Esophagus squamous epithelium (tissue), 5 donors: ENCODE results near the gene MAP1A. TPM values are rescaled to one million over a fixed set of nuclear protein-coding genes. Genes with fewer than 3 reads are reported as not detected.

ENCODE experiments used
- DNase-seq: peaks from one replicate; lab custom pipeline; 2025; lab: John Stamatoyannopoulos, UW
- H3K27ac ChIP-seq, 4 donors: fragments of 200-600 bp; sonication (generic); one replicate each; pipeline ENCODE4 v1.5.1; 2016 to 2019; ENCODE audit warnings: mild to moderate bottlenecking in 1 of 4
- H3K27me3 ChIP-seq, 4 donors: fragments of 200-600 bp; sonication (generic); 1 replicate in 3 of 4; 2 replicates in 1 of 4; pipeline versions ENCODE4 v1.5.1 to v1.6.0; 2017 to 2021; ENCODE audit warnings: antibody characterized with exemption in 1 of 4
- H3K36me3 ChIP-seq, 3 donors: fragments of 200-600 bp; sonication (generic); one replicate each; pipeline ENCODE4 v1.5.1; 2016 to 2019
- H3K4me1 ChIP-seq, 3 donors: fragments of 200-600 bp; sonication (generic); one replicate each; pipeline ENCODE4 v1.5.1; 2017 to 2019
- H3K4me3 ChIP-seq, 4 donors: fragments of 200-600 bp; sonication (generic); 1 replicate in 3 of 4; 2 replicates in 1 of 4; pipeline ENCODE4 v1.5.1; 2016 to 2019; ENCODE audit warnings: mild to moderate bottlenecking in 2 of 4, moderate library complexity in 1 of 4
- H3K9me3 ChIP-seq, 3 donors: fragments of 200-600 bp; sonication (generic); one replicate each; pipeline ENCODE4 v1.5.1; 2016 to 2019
- POLR2A ChIP-seq, 4 donors: fragments of 450-650 bp; IDR thresholded peaks; one replicate each; pipeline ENCODE4 v1.6.1; 2017; ENCODE audit warnings: antibody characterized with exemption in 4 of 4, mild to moderate bottlenecking in 4 of 4, moderate library complexity in 3 of 4
- WGBS, 2 donors: methylation state at CpG; one replicate each; pipeline ENCODE4 v1.1.5; 2018; 5-methylcytosine and 5-hydroxymethylcytosine counted together
- intact Hi-C: fragments of 100-400 bp; cut with DNase I; formaldehyde crosslinking; loops from one replicate; pipeline ENCODE4 v1.15.0; 2022
- total RNA-seq, 4 donors: library from RNA; depleted of rRNA; stranded (reverse); fragments of >200 nt; gene quantifications; one replicate each; pipeline ENCODE4 v1.1.0, GENCODE V29; 2016
- TF ChIP-seq, protein P1 (sequence below), 6 experiments: fragments of 450-650 bp in 4 of 6; fragments of 200-600 bp in 2 of 6; sonication (generic) in 2 of 6; IDR thresholded peaks; one replicate each; pipeline ENCODE4 v1.5.1; 2016 to 2019; ENCODE audit warnings: antibody characterized with exemption in 6 of 6, mild to moderate bottlenecking in 4 of 6, moderate library complexity in 4 of 6
- donor health status: DM: yes; HTN: yes; CAD: no.

Gene MAP1A
- total RNA-seq, 4 donors from 2014 or later: 0.53 to 5.9 (median 2.3) TPM

DNA sequence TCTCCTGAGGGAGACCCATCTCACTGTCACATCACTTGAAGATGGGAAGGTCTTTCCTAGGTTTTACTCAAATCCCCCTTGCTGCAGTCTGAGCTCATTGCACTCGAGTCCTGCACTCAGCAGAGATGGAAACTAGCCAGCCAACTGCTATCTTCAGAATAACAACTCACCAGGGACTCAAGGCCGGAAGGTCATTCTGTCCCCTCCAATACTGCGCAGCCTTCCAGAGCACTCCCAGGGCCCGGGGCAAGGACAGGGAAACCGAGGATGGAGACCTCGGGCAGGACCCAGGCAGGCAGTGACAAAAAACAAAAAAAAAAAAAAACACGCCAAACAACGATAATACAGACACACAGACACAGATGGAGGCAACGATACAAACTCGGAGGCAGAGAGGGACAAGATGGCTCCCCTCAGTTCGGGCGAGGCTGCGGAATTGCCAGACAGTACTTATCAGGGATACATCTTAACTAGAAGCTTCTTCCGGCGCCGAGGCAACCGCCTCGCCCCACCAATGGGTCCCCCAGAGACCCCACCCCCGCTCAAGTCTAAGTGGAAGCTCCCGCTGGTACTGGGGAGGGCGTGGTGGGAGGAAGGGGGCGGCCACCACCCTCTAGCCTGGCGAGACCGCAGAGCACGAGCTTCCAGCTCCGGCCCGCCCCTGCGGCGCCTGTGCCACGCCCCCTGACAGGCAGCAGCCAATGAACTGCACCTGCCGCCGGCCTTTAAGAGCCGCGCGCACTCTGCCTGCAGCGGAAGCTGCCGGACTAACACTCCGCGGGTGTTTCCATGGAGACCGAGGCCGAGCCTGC lies 7.0 kb upstream of the MAP1A start:
- Histone ChIP-seq H3K4me1 (peaks cover 6 to 27% (median 17%) of the 10 kb centered on the region in 3 donors), H3K27me3 (peaks cover 0 to 7% (median 0%) of the 10 kb centered on the region in 4 donors), H3K36me3 (no peaks in the 10 kb centered on the region), H3K9me3 (no peaks in the 10 kb centered on the region), H3K4me3 (peak overlapping the region; percentile 46 to 71 (median 61)), H3K27ac (peak overlapping the region; percentile 67 to 86 (median 81))
- TF ChIP-seq POLR2A (IDR thresholded peaks at IDR 0.05): peak in 2 of 4 donors; percentile 42 to 54
- TF ChIP-seq, protein P1, sequence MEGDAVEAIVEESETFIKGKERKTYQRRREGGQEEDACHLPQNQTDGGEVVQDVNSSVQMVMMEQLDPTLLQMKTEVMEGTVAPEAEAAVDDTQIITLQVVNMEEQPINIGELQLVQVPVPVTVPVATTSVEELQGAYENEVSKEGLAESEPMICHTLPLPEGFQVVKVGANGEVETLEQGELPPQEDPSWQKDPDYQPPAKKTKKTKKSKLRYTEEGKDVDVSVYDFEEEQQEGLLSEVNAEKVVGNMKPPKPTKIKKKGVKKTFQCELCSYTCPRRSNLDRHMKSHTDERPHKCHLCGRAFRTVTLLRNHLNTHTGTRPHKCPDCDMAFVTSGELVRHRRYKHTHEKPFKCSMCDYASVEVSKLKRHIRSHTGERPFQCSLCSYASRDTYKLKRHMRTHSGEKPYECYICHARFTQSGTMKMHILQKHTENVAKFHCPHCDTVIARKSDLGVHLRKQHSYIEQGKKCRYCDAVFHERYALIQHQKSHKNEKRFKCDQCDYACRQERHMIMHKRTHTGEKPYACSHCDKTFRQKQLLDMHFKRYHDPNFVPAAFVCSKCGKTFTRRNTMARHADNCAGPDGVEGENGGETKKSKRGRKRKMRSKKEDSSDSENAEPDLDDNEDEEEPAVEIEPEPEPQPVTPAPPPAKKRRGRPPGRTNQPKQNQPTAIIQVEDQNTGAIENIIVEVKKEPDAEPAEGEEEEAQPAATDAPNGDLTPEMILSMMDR (IDR thresholded peaks at IDR 0.05): peak in 1 of 6 experiments; percentile 10
- intact Hi-C loops: no loop called here
- DNase-seq: peak; percentile 90
- 1% methylated on average over 16 to 18 of the region's 41 CpGs for WGBS, 2 donors

DNA sequence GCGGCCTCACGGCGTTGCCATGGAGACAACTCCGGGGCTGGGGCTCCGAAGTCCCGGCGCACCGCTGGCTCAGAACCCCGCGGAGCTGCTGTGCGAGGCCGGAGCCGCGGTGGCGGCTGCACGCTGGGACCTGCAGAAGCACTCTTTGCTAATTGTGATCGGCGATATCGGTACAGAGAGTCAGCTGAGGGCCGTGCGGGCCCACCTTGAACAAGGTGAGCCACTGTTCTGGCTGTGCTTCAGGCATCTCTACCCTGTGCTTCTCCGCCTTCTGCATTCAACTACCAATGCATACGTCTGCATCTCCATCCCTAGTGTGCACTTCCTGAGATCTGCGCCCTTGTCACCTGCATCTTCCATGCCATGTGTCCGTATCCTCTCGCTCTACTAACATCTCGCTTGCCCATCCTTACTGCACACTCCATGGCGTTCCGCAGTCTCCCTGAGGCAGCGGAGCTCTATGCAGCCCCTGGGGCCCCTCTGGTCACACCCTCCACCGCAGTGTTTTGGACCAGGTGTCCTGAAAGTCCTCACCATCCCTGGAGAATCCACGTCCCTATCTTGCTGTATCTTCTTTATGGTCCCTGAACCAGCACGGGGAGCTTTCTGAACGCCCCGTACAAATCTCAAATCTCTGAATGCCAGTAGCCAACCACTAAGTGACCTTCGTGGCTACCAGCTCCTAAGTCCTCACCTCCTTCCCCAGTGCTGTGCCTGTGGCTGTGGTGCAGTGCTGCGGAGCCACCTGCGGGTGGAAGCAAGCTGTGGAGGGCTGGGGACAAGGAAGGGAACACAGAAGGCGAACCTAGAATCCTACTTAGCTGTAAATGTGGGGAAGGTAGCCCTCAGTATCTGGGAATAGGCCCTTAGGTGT lies 6.2 kb upstream of the MAP1A start:
- intact Hi-C loops: no loop called here
- H3K36me3 ChIP-seq: no peaks in the 10 kb centered on the region
- WGBS, 2 donors: 12 to 17% methylated on average over 19 to 30 of the region's 39 CpGs
- H3K4me1 ChIP-seq: peaks cover 6 to 35% (median 21%) of the 10 kb centered on the region in 3 donors
- TF ChIP-seq POLR2A (IDR thresholded peaks at IDR 0.05): no peak
- TF ChIP-seq, protein P1 (IDR thresholded peaks at IDR 0.05): no peak
- no peaks in the 10 kb centered on the region for H3K9me3 ChIP-seq
- DNase-seq: no peak
- H3K27ac ChIP-seq: peak overlapping the region in 2 of 4 donors; percentile 21 to 81
- H3K27me3 ChIP-seq: peaks cover 0 to 13% (median 0%) of the 10 kb centered on the region in 4 donors
- peak overlapping the region; percentile 46 to 71 (median 61) for H3K4me3 ChIP-seq

DNA sequence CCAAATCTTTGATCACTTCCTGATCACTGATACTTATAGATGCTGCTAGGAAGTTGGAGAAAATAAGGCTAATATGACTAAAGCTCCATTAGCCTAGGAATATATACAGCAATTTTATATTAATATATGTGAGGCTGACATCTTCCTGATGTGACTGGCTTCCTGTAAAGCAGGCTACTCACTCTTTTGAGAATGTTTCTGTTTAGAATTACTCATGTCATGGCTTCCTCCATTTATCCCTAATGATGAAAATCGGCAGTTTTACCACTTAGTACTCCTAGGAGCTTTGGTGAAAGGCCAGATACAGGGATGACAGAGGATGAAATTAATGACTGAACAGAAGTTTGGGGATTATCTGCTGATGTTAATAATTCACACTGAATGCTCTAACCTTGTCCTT lies 3.9 kb upstream of the MAP1A start:
- no peak for DNase-seq
- TF ChIP-seq, protein P1 (IDR thresholded peaks at IDR 0.05): no peak
- no peak for TF ChIP-seq POLR2A (IDR thresholded peaks at IDR 0.05)
- no peak overlapping the region for H3K4me3 ChIP-seq
- H3K27me3 ChIP-seq: peaks cover 0 to 36% (median 0%) of the 10 kb centered on the region in 4 donors
- peaks cover 6 to 58% (median 25%) of the 10 kb centered on the region in 3 donors for H3K4me1 ChIP-seq
- intact Hi-C loops: no loop called here
- no peak overlapping the region for H3K27ac ChIP-seq
- no peaks in the 10 kb centered on the region for H3K36me3 ChIP-seq
- 50 to 54% methylated on average over 1 of the region's 1 CpG for WGBS, 2 donors
- H3K9me3 ChIP-seq: no peaks in the 10 kb centered on the region

DNA sequence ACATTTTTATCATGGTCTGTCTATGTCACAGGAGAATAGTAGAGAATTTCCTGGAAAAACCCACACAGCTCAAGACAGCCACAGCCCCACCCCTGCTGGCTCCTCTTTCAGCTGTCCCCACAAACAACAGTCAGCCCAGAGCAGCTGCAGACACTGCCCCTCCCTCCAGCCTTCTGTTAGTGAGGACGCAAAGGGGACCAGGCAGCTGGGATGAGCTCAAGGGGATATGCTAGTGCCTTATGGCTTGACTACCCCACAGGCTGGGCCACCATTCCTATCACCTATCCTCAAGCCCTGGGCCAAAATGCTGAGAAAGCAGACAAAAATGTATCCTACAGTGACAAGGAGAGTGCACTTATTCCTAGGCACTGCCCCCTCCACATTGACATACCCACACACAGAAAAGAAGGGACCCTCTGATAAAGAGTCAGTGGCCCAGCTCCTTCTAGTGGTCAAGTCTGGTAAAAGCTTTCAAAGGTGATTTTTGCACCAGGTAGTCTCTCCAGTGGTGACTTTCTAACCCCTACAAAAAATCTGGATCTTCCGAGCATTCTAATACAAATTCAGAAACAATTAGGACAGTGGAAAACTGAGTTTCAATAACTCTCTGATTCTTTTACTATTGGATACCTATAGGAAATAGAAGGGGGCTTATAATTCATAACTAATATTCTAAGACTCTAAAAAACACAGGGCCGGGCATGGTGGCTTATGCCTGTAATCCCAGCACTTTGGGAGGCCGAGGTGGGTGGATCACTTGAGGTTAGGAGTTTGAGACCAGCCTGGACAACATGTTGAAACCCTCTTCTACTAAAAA lies 3.0 kb upstream of the MAP1A start:
- Histone ChIP-seq H3K4me1 (peaks cover 6 to 61% (median 21%) of the 10 kb centered on the region in 3 donors), H3K36me3 (no peaks in the 10 kb centered on the region), H3K9me3 (no peaks in the 10 kb centered on the region), H3K27ac (peak overlapping the region in 2 of 4 donors; percentile 31 to 37), H3K27me3 (peaks cover 0 to 43% (median 0%) of the 10 kb centered on the region in 4 donors), H3K4me3 (no peak overlapping the region)
- WGBS, 2 donors: 66 to 70% methylated on average over 3 of the region's 4 CpGs
- intact Hi-C loops: no loop called here
- DNase-seq: no peak
- no peak for TF ChIP-seq POLR2A (IDR thresholded peaks at IDR 0.05)
- TF ChIP-seq, protein P1 (IDR thresholded peaks at IDR 0.05): peak in 3 of 6 experiments; percentile 33 to 50 (median 47)
